Gastrocnemius medialis (tissue), 4 donors: ENCODE data around the gene GGTA1.

Source experiments
- CTCF ChIP-seq, 5 experiments: fragments of 450-650 bp in 3 of 5; fragments of 200-600 bp in 2 of 5; sonication (generic) in 2 of 5; IDR thresholded peaks in 4 of 5; conservative IDR thresholded peaks in 1 of 5; 1 replicate in 4 of 5; 2 replicates in 1 of 5; pipeline ENCODE4 v1.5.1; 2016 to 2019; ENCODE audit warnings: antibody characterized with exemption in 5 of 5, mild to moderate bottlenecking in 3 of 5, moderate library complexity in 3 of 5
- POLR2A ChIP-seq, 2 donors: fragments of 450-650 bp; IDR thresholded peaks; one replicate each; pipeline ENCODE4 v1.6.1; 2017; ENCODE audit warnings: antibody characterized with exemption in 2 of 2, mild to moderate bottlenecking in 2 of 2, moderate library complexity in 2 of 2

GRCh38 chr9:121518634-121519033, 19.0 kb upstream of the GGTA1 start:
- TF ChIP-seq CTCF (IDR thresholded peaks at IDR 0.05 in 4 of 5, conservative IDR thresholded peaks at IDR 0.05 in 1 of 5) (no peak), POLR2A (IDR thresholded peaks at IDR 0.05) (no peak)
